NOMO-1 (cell line): ENCODE results near the gene C2orf92.

Experiments used
- DNase-seq, 2 experiments: peaks; one replicate each; lab custom pipeline; 2025; ENCODE audit not compliant: unreplicated experiment in 2 of 2; lab: John Stamatoyannopoulos, UW

C2orf92 gene

DNA sequence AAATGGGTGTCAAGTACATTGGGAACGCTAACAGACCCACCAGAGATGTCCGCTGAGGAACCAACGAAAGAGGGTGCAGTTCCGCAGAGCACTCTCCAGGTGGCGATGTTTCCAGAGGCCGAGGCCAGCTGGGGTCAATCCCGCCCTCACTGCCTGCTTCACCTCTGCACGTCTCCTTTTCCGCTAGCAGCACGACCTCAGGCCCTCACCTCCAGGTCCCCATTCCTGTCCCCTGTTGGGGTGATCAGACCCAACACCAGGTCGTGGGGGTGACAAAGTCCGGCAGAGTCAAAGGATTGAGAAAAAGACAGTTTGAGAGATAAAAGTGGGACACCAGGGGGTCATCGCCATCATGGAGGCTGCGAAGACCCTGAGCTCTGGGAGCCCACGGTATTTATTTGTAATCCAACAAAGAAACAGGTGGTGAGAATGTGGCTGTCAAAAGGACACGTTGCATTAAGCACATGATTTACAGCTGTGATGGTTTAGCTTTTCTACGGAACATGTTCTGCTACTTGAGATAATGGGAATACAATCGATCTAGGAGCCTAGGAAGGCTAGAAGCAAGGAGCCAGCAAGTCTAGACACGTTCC is 71.2 kb downstream of the C2orf92 start:
- peak; percentile 60 to 62 for DNase-seq

GRCh38 chr2:97741251-97741650 is 71.7 kb downstream of the C2orf92 start:
- no peak for DNase-seq

GRCh38 chr2:97741686-97742085 is 72.2 kb downstream of the C2orf92 start:
- no peak for DNase-seq

DNA sequence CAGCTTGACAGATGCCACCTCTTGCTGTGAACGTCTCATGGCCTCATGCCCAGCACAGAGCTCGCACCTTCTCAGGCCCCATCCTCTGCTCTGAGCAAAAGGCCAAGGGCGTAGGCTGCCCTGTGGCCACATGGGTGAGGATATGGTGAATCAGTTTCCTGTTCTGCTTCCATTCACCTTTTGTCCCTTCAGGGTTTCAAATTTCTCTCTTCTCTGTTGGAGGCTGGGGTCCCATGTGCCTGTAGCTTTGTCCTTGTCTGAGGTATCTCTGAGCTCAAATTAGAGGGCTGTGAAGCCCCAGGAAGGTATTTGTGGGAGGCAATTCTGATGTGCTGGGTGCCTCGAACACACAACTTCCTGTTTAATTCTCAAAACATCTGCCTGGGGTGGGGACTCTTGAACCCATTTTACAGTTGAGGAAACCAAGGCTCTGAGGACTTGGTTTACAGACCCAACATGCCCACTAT is 72.9 kb downstream of the C2orf92 start:
- DNase-seq = no peak

DNA sequence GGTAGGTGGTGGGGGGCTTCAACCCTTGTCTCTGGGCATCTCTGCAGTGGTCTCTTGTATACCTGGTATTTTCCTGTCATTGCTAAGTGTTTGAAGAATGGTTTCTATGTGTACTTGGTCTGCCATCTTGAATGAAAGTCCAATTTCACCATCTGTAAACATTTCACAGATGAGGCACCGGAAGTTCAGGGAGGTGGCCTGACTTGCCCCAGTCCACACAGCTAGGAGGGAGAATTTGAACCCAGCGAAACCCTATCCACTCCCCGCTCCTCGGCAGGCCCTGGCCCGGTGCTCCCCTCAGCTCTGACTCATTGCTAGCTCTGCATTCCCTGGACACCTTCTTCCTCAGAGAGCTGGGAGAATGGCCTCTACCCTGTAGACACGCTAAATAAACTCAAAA is 74.4 kb downstream of the C2orf92 start:
- DNase-seq = no peak

DNA sequence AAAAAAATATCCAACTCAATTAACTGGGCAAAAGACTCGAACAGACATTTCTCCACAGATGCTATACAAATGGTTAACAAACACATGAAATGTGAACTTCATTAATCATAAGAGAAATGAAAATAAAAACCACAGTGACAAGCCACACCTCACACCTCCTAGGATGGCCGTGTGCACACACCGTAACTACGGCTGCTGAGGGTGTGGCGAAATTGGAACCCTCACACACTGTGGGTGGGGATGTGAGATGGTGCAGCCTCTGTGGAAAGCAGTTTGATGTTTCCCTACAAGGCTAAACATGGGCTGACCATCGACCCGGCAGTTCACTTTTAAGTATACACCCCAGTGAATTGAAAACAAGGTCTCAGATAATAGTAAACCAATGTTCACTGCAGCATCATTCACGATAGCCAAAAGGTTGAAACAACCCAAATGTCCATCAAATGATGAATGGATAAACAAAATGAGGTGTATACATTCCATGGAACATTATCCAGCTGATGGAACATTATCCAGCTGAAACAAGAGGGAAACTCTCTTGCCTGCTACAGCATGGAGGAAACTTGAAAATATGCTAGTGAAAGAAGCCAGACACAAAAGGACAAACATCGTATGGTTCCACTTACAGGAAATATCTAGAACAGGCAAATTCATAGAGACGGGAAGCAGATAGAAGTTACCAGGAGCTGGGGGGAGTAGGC is 76.1 kb downstream of the C2orf92 start:
- DNase-seq = no peak

GRCh38 chr2:97747285-97747684 is 77.8 kb downstream of the C2orf92 start:
- DNase-seq = no peak

DNA sequence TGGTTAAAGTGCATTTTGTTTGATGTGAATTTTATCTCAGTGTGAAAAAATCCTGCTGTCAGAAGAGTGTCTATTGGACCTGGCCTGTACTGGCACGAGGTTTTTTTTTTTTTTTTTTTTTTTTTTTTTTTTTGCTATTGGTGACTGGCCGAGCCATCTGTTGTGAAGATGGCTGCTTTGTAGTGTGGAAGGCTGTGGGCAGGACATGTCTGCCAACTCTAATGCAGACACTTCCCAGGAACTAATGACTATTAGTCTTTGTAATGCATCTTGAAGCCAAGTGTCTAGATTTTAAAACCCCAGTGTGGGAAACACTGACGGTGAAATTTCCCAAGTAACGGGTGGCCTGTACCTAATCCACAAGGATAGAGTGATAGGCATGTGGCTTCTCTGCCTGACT is 78.2 kb downstream of the C2orf92 start:
- DNase-seq = no peak

DNA sequence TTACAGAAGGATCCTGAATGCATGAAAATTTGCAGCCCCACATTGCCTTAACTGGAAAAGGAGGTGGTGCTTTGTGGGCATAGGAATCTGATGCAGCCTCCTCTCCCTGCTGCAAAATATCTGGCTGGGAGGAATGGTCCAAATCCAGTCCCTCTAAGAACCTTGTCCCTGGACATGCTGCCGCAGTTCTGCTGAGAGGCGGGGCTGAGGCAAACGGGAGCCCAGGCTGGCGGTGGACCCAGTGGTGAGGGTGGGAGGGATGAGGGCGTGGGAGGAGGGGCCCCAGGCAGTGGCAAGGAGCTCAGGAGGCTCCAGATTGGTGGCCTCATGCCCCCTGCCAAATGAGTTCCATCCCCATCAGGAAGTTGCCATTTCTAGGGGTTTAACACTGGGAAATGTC is 80.1 kb downstream of the C2orf92 start:
- DNase-seq = no peak

GRCh38 chr2:97750017-97750416 is 80.5 kb downstream of the C2orf92 start:
- DNase-seq = no peak

GRCh38 chr2:97751752-97752151 is 82.2 kb downstream of the C2orf92 start:
- no peak for DNase-seq
